HepG2 (cell line): Measurements from ENCODE around the gene DNASE1L2. TPM values are rescaled to one million over a fixed set of nuclear protein-coding genes. Genes with fewer than 3 reads are reported as not detected.

Experiments
- AGO1 ChIP-seq: fragments of 200-400 bp; formaldehyde crosslinking; IDR thresholded peaks from 2 replicates; pipeline ENCODE4 v1.6.1; 2017; ENCODE audit warnings: mild to moderate bottlenecking, low read depth, low read length, moderate library complexity; ENCODE audit not compliant: poor library complexity, severe bottlenecking
- BORCS8-MEF2B ChIP-seq: sonication (generic); formaldehyde crosslinking; IDR thresholded peaks from 2 replicates; pipeline ENCODE4 v1.8.0; 2022; ENCODE audit warnings: mild to moderate bottlenecking, missing genetic modification reagents
- CCAR2 ChIP-seq: fragments of 200-400 bp; formaldehyde crosslinking; optimal IDR thresholded peaks from 2 replicates; pipeline ENCODE3; 2018; ENCODE audit warnings: low read depth, mild to moderate bottlenecking, low read length, moderate library complexity
- GTF3A ChIP-seq: sonication (generic); formaldehyde crosslinking; conservative IDR thresholded peaks from 2 replicates; pipeline ENCODE4 v1.4.0; 2020; ENCODE audit warnings: mild to moderate bottlenecking, missing genetic modification reagents
- KMT2A ChIP-seq: sonication (generic); formaldehyde crosslinking; IDR thresholded peaks from 2 replicates; pipeline ENCODE4 v1.4.0; 2020; ENCODE audit warnings: missing genetic modification reagents
- MXI1 ChIP-seq: IDR thresholded peaks from 3 replicates; pipeline ENCODE4 v1.6.1; 2012; ENCODE audit warnings: low read depth, low read length, inconsistent platforms, borderline replicate concordance
- NFRKB ChIP-seq: fragments of 450-650 bp; IDR thresholded peaks from 2 replicates; pipeline ENCODE4 v1.6.1; 2017
- NR2F1 ChIP-seq, 2 experiments: fragments of 450-650 bp in 1 of 2; formaldehyde crosslinking in 1 of 2; IDR thresholded peaks; 2 replicates each; pipeline versions ENCODE4 v1.5.0 to v1.6.1; 2016 to 2020; ENCODE audit warnings: mild to moderate bottlenecking in 1 of 2, missing compliant biosample characterization in 1 of 2, missing genetic modification reagents in 1 of 2, moderate library complexity in 1 of 2
- SAFB2 ChIP-seq: sonication (generic); formaldehyde crosslinking; IDR thresholded peaks from 2 replicates; pipeline ENCODE4 v1.5.1; 2020; ENCODE audit warnings: missing genetic modification reagents, low read depth, mild to moderate bottlenecking, borderline replicate concordance
- SP2 ChIP-seq: sonication (generic); formaldehyde crosslinking; IDR thresholded peaks from 2 replicates; pipeline ENCODE4 v1.5.1; 2020; ENCODE audit warnings: mild to moderate bottlenecking, missing genetic modification reagents
- SP4 ChIP-seq: sonication (generic); formaldehyde crosslinking; IDR thresholded peaks from 2 replicates; pipeline ENCODE4 v1.8.1; 2023; ENCODE audit warnings: mild to moderate bottlenecking, missing genetic modification reagents
- ZBTB3 ChIP-seq: sonication (generic); formaldehyde crosslinking; IDR thresholded peaks from 2 replicates; pipeline ENCODE4 v1.4.0; 2020; ENCODE audit warnings: low read depth, mild to moderate bottlenecking, moderate library complexity, missing genetic modification reagents, borderline replicate concordance
- ZNF260 ChIP-seq: sonication (generic); formaldehyde crosslinking; IDR thresholded peaks from 2 replicates; pipeline ENCODE4 v1.4.0; 2020; ENCODE audit warnings: missing genetic modification reagents, low read depth, mild to moderate bottlenecking, borderline replicate concordance
- ZNF367 ChIP-seq: sonication (generic); formaldehyde crosslinking; IDR thresholded peaks from 2 replicates; pipeline ENCODE4 v1.4.0; 2020; ENCODE audit warnings: missing genetic modification reagents, borderline replicate concordance
- ZNF484 ChIP-seq: sonication (generic); formaldehyde crosslinking; IDR thresholded peaks from 2 replicates; pipeline ENCODE4 v1.5.1; 2020; ENCODE audit warnings: mild to moderate bottlenecking, low read depth, missing genetic modification reagents, borderline replicate concordance
- ZNF652 ChIP-seq: IDR thresholded peaks from 2 replicates; pipeline ENCODE4 v1.6.1; 2016; ENCODE audit warnings: low read depth, borderline replicate concordance
- ZNF737 ChIP-seq: sonication (generic); formaldehyde crosslinking; IDR thresholded peaks from 2 replicates; pipeline ENCODE4 v1.5.0; 2020; ENCODE audit warnings: missing genetic modification reagents, mild to moderate bottlenecking, borderline replicate concordance
- ZNF776 ChIP-seq: sonication (generic); formaldehyde crosslinking; IDR thresholded peaks from 2 replicates; pipeline ENCODE4 v1.4.0; 2020; ENCODE audit warnings: mild to moderate bottlenecking, missing genetic modification reagents
- ZNF879 ChIP-seq: sonication (generic); formaldehyde crosslinking; IDR thresholded peaks from 2 replicates; pipeline ENCODE4 v1.8.1; 2023; ENCODE audit warnings: missing genetic modification reagents
- polyA plus RNA-seq, 8 experiments: library from polyadenylated mRNA; depleted of rRNA in 3 of 8; stranded (reverse) in 7 of 8; unstranded in 1 of 8; fragments of >200 nt; fragmentation: Illumina TruSeq in 4 of 8; extraction: Trizol in 4 of 8; gene quantifications; 2 replicates each; pipeline versions ENCODE4 v1.2.1 to v1.2.3, GENCODE V29; 2011 to 2016; ENCODE audit warnings: low read depth in 4 of 8, missing spikeins in 1 of 8, mixed read lengths in 1 of 8; ENCODE audit not compliant: insufficient read depth in 1 of 8
- total RNA-seq, 5 experiments: library from RNA; depleted of rRNA; stranded (reverse); fragments of >200 nt; fragmentation: Illumina TruSeq; extraction: Trizol; gene quantifications; 2 replicates each; pipeline ENCODE4 v1.2.3, GENCODE V29; 2016; ENCODE audit warnings: low read depth in 1 of 5
- TF ChIP-seq, protein P1 (sequence below): sonication (generic); formaldehyde crosslinking; IDR thresholded peaks from 2 replicates; pipeline ENCODE4 v1.4.0; 2020; ENCODE audit warnings: mild to moderate bottlenecking, missing genetic modification reagents
- TF ChIP-seq, protein P2 (sequence below): sonication (generic); formaldehyde crosslinking; IDR thresholded peaks from 2 replicates; pipeline ENCODE4 v1.5.0; 2020; ENCODE audit warnings: missing genetic modification reagents
- TF ChIP-seq, protein P3 (sequence below): sonication (generic); formaldehyde crosslinking; IDR thresholded peaks from 2 replicates; pipeline ENCODE4 v1.8.1; 2023; ENCODE audit warnings: mild to moderate bottlenecking, missing genetic modification reagents
- TF ChIP-seq, protein P4 (sequence below): sonication (generic); formaldehyde crosslinking; IDR thresholded peaks from 2 replicates; pipeline ENCODE4 v1.5.0; 2020; ENCODE audit warnings: missing genetic modification reagents

Gene DNASE1L2
- total and polyA plus RNA-seq, 2 of the 13 experiments (the other 11 are each of a cell fraction or from before 2014, with no cell fraction given), result 0.44 to 0.50 TPM

DNA sequence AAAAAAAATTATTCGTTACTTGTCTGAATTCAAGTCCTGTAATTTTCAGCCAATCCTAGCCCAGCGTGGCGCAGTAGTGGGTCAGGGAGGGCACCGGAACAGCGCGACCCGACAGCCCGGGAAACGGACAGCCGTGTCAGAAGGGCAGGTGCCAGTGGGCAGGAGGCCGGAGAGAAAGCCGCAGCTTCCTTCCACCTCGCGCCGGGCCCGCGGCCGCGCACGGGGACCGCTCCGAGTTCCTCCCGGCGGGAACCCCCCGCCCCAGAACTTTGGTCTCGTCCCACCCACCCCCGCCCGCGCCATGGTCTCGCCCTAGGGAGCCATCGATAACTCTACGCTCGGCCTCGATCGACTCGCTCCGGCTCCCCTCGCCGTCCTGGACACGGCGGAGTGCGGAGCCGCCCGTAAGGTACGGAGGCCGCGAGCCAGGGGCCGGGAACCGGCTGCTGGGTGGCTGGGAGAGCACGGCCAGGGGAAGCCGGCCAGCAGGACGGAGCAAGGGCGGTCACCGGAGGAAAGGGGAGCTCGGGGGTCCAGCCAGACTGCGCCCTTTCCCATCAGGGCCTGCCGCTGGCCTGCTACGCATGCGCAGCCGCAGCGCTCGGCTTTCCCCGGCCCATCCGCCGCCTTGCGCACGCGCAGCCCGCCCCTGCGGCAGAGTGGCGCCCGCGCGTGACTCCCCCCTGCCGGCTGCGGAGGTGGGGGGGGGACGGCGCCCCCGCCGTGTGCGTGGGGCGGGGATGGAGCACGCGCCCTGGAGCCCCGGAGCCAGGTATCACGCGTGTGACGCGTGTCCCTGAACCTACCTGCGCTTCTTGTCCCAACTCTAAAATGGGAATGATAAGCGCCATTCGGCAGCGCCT, 30.9 kb upstream of the DNASE1L2 start, which contains the start of gene MLST8 (continued):
- TF ChIP-seq ZNF776 (CRISPR knock-in tag), result peak; percentile 90
- no peak for TF ChIP-seq CCAR2
- no peak for TF ChIP-seq SP2 (CRISPR knock-in tag)
- peak; percentile 59; the same call in 1 of the 3 replicates for TF ChIP-seq MXI1
- no peak for TF ChIP-seq ZNF484 (CRISPR knock-in tag)
- no peak for TF ChIP-seq NR2F1 (CRISPR knock-in tag; IDR thresholded peaks at IDR 0.05)
- no peak for TF ChIP-seq GTF3A (CRISPR knock-in tag)
- no peak for TF ChIP-seq SAFB2 (CRISPR knock-in tag)
- TF ChIP-seq ZNF737, result no peak
- TF ChIP-seq ZBTB3, result no peak
- TF ChIP-seq ZNF260 (CRISPR knock-in tag), result no peak
- TF ChIP-seq, protein P1, sequence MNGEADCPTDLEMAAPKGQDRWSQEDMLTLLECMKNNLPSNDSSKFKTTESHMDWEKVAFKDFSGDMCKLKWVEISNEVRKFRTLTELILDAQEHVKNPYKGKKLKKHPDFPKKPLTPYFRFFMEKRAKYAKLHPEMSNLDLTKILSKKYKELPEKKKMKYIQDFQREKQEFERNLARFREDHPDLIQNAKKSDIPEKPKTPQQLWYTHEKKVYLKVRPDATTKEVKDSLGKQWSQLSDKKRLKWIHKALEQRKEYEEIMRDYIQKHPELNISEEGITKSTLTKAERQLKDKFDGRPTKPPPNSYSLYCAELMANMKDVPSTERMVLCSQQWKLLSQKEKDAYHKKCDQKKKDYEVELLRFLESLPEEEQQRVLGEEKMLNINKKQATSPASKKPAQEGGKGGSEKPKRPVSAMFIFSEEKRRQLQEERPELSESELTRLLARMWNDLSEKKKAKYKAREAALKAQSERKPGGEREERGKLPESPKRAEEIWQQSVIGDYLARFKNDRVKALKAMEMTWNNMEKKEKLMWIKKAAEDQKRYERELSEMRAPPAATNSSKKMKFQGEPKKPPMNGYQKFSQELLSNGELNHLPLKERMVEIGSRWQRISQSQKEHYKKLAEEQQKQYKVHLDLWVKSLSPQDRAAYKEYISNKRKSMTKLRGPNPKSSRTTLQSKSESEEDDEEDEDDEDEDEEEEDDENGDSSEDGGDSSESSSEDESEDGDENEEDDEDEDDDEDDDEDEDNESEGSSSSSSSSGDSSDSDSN, result peak; percentile 19; the same call in 1 of the 2 replicates
- TF ChIP-seq ZNF879 (CRISPR knock-in tag), result peak; percentile 74; the same call in 1 of the 2 replicates
- TF ChIP-seq SP4, result peak; percentile 72; the same call in 1 of the 2 replicates
- TF ChIP-seq ZNF367, result no peak
- TF ChIP-seq, protein P2, sequence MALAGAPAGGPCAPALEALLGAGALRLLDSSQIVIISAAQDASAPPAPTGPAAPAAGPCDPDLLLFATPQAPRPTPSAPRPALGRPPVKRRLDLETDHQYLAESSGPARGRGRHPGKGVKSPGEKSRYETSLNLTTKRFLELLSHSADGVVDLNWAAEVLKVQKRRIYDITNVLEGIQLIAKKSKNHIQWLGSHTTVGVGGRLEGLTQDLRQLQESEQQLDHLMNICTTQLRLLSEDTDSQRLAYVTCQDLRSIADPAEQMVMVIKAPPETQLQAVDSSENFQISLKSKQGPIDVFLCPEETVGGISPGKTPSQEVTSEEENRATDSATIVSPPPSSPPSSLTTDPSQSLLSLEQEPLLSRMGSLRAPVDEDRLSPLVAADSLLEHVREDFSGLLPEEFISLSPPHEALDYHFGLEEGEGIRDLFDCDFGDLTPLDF, result 0 out of 2 replicates have a peak, but pooled peaks have one; percentile 8
- peak; percentile 59 for TF ChIP-seq KMT2A (CRISPR knock-in tag)
- TF ChIP-seq BORCS8-MEF2B, result no peak
- TF ChIP-seq, protein P3, sequence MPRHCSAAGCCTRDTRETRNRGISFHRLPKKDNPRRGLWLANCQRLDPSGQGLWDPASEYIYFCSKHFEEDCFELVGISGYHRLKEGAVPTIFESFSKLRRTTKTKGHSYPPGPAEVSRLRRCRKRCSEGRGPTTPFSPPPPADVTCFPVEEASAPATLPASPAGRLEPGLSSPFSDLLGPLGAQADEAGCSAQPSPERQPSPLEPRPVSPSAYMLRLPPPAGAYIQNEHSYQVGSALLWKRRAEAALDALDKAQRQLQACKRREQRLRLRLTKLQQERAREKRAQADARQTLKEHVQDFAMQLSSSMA, result peak; percentile 60; the same call in 1 of the 2 replicates
- TF ChIP-seq, protein P4, sequence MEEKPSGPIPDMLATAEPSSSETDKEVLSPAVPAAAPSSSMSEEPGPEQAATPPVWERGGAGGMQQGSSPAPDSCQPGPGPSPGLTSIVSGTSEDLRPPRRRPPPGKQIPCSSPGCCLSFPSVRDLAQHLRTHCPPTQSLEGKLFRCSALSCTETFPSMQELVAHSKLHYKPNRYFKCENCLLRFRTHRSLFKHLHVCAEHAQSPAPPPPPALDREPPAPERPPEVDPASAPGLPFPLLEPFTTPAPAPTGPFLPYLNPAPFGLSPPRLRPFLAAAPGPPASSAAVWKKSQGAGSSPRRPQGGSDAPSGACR (CRISPR knock-in tag), result peak; percentile 80
- TF ChIP-seq ZNF652 (CRISPR knock-in tag), result no peak
- TF ChIP-seq AGO1, result peak; percentile 77
- TF ChIP-seq NFRKB, result no peak
